Limb (tissue), 2 donors: Measurements from ENCODE around the gene RAMP1.

ENCODE experiments used
- DNase-seq, 2 donors: peaks; one replicate each; pipeline ENCODE4 v3.0.0-alpha.2; 2016; ENCODE audit errors: extremely low spot score in 2 of 2

The RAMP1 gene

DNA sequence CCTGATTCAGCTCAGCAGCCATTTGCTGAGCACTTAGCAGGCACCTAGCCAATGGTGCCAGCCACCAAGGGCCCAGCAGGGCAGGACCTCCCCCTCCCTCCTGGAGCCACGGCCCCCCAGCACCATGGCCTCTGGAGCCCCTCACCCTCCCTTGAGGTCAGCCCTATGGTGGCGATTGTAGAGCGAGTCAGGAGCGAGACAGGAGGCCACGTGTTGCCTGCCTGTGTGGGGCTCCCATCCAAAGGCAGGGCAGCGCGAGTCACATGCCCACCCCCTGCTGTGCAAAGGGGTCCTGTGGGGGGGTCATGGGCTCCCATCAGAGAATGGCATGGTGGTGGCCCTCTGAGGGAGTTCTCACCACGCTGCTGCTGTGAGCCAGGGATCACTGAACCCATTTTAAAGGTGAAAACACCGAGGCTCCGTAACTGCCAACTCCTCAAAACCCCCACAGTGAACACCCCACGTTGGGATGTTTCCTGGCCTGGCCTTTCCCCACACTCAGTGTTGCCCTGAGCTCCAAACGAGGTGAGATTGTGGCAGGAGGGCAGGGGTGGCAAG, 35.6 kb downstream of the RAMP1 start:
- no peak for DNase-seq

DNA sequence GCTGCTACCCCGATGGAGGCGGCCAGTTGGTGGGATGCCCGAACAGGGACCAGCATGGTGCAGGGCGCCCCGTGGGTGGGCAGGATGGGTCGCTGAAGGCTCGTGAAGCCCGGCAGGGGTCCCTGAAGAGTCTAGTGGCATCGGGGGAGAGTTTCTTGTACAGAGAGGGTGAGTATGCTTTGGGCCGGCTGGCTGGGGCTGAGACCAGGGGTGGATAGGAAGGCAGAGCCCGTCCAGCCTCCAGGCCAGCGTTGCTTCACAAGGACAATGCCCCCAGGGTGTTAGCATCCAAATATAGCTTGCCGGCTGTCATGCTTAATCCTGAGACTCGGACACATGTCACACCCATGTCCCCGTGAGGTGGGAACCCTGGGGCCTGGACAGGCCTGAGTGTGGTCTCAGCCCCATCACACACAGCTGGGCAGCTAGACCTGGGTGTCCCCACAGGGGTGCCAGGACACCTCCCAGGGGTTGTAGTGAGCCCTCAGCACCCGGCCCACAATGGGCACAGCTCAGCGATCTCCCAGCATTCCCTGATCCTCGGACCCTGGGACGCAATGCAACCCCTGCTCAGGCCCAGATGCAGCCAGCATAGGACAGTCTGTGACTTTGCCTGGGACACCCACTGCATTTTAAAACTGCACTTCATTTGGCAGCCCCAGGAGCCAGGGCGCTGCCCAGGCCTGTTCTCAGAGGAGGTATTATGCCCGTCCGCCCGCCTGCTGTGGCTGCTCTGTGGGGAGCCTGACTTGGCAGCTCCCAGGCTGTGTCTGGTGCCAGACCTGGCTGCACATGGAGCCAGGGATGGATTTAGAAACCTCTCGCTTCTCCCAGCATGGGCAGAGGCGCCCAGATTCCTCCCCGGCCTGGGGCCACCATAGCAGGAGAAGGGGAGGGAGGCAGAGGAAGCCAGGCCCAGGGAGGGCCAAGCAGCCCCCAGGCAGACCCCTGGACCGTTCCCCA, 36.4 kb downstream of the RAMP1 start:
- peak in 1 of 2 donors; percentile 49 for DNase-seq

DNA sequence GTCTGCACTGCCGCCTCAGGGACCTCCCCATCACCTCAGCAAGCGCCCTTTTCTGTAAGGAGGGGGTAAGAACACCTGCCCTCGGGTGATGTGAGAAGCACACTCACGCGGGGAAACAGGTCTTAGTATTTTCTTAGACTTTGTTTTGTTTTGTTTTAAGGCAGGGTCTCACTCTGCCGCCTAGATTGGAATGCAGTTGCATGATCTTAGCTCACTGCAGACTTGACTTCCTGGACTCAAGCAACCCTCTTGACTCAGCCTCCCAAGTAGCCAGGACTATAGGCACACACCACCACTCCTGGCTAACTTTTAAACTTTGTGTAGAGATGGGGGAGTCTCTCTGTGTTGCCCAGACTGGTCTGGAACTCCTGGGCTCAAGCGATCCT, 37.1 kb downstream of the RAMP1 start:
- DNase-seq = no peak

DNA sequence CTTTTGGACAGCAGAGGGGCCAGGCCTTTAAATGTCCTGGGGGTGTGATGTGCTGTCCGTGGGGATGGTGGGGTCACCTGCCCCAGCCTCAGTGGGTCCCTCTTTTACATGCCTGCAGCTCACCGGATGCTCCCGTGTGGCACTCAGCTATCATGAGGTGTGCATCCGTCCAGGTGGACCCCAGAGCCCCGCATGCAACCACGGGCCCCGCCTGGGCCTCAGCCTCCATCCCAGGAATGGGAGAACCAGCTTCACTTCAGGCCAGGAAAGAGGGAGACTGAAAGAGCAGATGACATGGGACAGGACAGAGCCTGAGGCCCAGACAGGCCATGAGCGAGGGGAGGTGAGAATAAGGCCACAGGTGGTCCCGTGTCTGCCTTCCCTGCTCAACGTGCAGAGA, 37.5 kb downstream of the RAMP1 start:
- DNase-seq = no peak

DNA sequence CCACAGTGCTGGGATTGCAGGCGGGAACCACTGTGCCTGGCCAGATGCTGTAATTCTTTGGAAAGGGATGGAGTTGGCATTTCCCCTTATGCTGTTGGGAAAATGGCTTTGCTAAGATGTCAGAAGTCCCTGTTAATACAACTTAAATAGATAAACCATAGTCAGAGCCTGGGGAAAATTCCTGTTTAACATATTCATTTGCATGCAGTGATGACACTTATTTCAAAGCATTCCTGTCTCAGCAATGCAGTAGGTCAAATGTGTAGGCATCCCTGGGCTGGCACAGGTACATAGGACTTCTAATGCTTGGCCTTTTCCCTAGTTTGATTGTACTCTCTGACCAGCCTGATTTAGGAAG, 38.6 kb downstream of the RAMP1 start:
- no peak for DNase-seq

DNA sequence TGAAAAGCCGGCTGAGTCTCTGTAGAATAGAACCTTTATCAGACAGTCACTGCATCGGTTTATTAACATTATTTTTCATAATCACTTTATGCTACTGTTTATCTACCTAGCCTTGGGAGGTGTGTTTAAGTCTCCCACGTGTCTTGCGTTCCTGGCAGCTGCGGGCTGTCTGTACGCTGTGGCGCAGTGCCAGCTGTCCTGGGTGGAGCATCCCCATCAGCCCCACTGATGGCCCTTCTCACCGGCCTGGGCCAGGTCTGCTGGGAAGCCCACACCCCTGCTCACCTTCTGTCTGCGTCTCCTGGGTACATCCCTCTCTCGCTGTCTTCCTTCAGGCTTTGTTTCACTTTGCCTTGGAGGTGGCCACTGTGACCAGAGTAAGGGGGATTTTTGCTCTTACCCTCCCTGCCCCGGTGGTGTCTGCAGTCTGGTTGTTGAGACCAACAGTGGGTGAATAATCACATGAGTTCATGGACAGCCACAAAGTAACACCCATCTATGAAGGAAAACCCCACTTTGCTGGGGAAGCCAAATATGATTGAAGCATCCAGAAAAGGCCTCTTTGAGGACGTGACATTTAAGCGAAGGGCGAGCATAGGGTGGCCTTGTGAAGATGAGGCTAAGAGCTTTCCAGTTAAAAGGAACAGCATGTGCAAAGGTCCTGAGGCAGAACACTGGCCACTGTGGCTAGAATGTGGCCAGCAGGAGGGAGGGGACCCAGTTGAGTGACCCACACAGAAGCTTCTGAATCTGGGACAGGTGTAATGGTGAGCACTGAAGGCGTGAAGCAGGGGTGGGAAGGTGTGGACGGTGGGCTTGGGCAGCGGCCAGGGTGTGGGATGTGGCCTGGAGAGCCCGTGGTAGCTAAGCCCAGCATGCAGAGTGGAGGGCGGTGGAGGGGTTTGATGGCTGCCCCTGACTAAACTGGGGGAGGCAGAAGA, 41.7 kb downstream of the RAMP1 start:
- DNase-seq = no peak

DNA sequence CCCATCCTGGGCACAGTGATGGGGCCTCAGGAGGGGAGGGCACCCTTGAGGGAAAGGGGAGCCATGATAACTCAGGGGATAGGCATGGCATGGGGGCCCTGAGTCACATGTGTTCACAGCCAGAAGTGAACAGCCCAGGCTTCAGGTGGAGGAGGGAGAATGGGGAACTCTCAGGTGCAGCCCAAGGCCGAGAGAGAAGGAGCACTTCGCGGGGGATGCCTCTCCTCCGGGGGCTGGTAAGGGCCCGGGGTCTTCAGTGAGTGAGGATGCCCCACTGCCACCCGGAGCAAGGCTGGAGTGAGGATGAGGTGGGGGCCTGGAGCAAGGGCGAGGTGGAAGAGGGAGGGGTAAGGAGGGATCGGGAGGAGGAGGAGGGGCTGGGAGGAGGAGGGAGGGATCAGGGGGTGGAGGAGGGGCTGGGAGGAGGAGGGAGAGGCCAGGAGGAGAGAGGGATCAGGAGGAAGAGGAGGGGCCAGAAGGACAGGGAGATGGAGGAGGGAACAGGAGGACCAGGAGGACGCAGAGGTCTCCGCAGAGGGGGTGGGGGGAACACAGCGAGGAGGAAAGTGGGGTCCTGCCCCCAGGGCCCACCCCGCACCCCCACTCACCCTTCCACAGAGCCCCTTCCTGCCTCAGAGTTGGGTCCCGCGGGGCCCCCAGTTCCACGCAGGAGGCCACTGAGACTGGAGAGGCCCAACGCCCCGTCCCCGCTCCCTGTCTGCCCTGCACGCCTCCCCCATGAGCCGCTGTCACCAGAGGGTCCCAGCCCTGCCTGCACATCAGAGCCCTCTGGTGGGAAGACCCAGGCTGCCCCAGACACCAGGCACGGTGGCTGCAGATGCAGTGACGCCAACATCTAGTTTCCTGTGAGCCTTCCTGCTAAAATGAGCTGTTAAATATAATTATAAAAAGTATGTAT, 42.8 kb downstream of the RAMP1 start:
- no peak for DNase-seq

DNA sequence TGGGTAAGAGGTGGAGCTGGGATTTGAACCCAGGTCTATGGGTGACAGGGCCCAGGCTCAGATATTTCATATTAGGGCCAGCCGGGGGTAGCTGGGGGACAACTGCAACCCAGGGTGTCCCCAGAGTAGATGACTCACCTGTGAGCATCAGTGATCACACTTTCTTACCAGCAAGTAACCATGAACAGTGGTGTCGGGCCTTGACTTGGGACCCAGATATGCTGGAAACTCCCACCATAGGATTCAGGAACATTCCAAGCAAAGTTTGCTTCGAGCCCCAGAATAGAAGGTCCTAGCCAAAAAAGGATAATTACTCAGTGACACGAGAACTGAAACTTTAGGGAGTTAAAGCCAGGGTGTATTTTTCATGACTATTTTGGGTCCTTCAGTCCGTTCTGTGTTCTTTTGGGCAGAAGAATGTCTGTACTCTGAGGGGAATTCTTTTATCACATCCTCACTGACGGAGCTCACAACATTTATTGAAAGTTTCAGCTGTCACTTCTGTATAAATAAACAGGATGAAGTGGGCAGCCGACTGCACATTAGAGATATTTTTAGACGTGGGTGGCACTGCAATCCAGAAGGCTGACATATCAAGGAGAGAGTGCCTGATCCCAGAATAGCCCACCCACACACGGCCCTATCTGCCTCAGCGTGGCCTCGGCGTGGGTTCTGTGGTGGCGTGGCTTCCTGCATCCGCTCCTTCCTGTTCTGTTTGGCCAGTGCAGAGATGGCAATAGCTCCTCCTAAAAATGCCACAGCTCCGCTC, 45.6 kb downstream of the RAMP1 start:
- DNase-seq = no peak

DNA sequence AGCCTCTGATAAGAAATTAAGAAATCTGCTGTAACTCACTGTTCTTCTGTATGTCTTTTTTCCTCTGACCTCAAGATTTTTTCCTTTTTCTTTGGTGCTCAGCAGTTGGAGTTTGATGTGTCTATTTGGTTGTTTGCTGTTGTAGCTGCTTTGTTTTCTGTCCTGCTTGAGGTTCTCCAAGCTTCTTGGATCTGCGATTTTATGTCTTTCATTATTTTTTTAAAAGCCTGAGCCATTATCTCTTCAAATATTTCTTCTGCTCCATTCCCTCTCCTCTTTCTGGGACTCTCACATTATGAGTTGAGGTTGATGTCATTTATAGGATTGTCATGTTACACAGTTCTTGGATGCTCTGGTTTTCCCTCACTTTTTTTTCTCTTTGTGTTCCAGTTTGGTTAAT, 47.7 kb downstream of the RAMP1 start:
- DNase-seq = no peak

DNA sequence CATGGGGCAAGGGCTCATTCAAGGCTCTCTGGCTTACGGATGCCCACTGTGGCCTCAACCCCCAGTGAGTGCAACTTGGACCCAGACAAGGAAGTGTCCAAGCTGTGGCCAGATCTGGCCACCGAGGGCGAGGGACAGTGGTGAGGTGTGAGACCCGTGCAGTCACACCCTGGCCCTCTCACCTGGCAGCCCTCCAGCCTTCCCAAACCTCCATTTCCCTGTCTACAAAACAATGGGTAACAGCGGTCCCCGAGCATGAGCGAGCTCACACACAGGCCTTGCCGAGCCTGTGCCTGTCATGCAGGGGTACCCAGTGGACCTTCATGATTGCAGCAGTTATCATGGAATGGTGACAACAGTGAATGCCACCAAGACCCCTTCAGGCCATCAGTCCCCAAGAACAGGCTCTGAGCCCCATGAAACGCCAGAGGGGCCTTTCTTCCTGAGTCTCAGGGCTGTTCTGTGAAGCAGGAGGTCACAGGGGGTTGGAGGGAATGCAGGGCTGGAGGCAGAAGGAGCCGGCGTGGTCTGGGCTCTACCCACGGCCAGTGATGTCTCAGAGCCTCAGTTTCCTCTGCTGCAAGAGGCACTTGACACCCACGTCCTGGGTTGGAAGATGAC, 49.8 kb downstream of the RAMP1 start:
- peak in 1 of 2 donors; percentile 24 for DNase-seq

DNA sequence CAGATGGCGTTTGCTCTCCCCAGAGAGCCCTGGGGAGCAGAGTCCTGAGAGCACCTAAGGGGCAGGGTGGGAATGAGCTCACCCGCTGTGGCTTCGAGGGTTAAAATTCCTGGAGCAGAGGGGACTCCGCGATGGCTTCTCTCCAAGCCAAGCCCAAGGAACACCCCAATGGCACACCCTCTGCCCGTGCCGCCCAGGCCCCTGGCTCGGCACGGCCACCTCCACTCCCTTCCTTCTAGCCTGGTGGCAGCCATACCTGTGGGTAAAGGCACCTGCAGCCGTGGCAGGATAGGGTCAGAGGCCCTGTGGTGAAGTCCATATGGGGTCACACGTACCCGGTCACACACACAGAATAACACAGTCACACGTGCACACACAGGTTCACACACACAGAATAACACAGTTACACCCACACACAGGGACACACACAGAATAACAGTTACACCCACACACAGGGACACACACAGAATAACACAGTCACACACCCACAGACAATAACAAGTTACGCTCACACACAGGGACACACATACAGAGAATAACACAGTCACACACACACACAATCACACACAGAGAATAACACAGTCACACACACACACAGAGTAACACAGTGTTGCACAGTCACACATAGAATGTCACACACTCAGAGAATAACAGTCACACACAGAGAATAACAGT, 50.5 kb downstream of the RAMP1 start:
- DNase-seq = no peak

DNA sequence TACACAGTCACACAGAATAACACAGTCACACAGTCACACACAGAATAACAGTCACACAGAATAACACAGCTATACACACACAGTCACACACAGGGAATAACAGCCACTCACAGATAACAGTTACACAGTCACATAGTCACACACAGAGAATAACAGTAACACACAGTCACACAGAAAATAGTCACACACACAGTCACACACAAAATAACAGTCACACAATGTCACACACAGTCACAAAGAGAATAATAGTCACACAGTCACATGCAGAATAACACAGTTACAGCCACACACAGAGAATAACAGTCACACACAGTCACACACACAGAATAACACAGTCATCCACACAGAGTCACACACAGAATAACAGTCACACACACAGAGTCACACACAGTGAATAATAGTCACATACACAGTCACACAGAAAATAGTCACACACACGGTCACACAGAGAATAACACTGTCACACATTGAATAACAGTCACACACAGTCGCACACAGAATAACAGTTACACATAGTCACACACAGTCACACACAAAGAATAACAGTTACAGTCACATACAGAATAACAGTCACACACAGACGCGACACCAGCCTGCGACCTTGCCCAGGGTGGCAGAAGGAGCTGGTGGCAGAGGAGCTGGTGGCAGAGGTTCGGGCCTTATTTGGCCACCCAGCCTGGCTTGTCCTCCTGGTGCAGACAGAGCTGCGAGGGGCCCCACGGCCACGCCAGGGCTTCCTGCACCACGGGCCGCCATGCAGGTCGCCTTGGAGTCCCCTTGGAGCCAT, 51.3 kb downstream of the RAMP1 start:
- DNase-seq = no peak

DNA sequence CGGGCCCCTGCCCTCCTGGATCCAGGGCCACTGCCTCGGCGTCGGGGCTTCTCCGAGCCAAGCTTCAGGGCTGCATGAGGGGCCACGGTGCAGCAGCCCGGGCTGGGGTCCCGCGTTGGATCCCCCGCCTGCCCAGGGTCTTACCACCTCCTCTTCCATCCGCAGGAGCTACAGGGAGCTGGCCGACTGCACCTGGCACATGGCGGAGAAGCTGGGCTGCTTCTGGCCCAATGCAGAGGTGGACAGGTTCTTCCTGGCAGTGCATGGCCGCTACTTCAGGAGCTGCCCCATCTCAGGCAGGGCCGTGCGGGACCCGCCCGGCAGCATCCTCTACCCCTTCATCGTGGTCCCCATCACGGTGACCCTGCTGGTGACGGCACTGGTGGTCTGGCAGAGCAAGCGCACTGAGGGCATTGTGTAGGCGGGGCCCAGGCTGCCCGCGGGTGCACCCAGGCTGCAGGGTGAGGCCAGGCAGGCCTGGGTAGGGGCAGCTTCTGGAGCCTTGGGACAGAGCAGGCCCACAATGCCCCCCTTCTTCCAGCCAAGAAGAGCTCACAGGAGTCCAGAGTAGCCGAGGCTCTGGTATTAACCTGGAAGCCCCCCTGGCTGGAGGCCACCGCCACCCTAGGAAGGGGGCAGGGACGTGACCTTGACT, 52.1 kb downstream of the RAMP1 start:
- DNase-seq = peak in 1 of 2 donors; percentile 14

DNA sequence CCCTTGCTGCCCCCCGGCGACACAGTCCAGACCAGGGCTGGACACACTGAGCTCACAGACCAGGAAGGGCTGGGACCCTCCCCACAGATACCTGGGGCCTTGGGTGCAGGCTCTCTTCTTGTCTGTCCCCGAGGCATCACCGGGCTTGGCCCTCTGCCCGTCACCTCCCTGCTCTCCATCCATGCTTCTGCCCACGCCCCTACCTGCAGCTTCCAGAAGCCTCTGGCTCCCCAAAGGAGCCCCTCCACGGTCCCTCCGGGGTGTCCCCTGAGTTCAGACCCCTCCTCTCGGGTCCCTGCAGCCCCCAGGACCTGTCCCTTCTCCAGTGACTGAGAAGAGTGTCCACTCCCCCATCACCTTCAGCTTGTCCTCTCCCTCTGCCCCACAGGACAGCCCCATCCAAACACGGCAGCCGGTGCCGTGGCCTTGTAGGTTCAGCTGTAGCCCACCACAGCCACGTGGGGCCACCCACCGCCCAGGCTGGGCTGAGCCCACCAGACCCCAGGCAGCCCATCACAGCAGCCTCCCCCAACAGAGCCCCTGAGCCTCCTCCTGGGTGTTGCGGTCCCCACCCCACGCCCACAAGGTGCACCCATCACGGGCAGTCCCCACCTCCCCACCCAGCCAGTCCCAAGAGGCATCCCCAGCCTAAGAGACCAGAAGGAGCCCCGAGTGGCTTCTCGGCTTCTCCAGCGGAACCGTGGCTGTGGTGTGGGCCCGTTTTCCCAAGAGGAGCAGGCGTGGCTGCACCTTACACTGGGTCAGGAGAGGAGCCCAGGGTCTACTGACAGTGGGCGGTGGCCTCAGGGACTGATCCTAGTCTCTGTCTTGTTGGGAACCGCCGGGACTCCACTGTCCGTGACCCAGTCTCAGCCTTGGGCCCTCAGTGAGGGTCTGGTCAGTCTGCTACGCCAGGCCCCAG, 53.1 kb downstream of the RAMP1 start:
- DNase-seq = peak in 1 of 2 donors; percentile 21

DNA sequence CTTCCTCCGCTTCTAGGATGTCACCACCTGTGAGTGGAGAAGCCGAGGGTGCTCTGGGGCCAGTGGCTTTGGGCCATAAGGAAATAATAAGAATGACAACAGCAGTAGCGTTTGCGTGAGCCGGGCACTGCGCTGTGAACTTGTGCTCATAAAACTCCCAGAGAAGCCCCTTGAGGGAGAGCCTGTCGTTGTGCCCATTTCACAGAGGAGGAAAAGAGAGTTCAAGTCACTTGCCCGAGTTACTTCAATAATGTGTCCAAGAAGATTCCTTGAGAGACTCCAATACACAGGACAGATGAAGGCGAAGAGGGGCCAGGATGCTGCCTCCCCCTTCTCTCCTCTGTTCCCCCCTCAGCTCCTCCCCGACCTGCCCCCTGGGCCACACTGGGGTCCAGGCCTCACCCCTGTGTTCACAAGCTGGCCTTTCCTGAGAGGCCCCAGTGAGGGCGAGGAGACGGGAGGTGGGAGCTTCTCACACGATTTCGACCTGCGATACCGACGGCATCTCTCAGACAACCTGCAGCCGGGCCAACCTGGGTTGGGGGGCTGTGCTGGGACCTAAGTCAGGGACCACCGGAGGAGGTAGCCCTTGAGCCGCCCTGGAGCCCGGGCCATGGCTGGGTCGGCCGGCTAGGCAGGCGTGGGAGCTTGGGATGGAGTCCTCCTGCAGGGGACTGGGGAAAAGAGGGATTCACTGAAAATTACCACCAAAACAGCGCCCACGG, 53.9 kb downstream of the RAMP1 start:
- DNase-seq = peak in 1 of 2 donors; percentile 17

DNA sequence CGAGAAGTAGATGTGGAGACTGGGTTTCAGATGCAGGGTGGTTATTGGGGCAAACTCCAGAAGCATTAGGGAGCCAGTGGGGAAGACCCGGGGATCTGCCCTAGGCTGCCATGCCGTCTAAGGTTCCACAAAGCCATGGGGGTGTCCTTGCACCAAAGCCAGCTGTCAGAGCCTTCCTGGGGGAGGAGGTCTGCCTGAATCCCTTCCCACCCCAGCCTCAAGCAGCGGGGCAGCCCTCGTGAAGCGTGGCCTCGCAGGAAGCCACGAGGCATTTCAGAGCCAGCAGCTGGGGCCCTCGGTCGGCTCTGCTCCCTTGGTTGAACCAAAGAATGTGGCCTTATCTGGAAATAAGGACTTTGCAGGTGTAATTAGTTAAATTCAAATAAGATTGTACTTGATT, 56.2 kb downstream of the RAMP1 start:
- no peak for DNase-seq
